Measurements from ENCODE around the gene UPK3BL1.
"Not testable (repeated sequence)": the region's sequence is repeated elsewhere in the genome, so short reads cannot be mapped to it uniquely, and the experiment has no call there.

Gene UPK3BL1, protein sequence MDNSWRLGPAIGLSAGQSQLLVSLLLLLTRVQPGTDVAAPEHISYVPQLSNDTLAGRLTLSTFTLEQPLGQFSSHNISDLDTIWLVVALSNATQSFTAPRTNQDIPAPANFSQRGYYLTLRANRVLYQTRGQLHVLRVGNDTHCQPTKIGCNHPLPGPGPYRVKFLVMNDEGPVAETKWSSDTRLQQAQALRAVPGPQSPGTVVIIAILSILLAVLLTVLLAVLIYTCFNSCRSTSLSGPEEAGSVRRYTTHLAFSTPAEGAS

DNA sequence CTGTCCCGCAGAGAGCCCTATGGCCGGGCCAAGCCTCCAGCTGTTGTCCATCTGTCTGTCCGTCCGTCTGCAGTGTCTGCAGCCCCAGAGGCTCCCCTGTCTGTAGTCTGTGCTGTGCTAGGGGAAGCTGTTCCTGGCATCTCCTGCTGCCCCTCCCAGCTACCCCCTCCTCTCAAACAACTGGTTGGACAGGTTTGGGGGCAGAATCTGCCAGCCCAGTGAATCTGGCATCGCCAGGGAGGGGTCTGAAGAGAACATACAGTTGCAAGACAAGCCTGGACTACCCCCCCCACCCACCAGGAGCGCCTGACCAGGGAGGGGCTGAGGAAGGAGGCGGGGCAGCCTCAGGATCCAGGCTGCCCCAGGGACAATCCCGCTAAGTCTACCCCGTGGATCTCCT lies at the start of gene UPK3BL1:
Gene UPK3BL1 (minus strand): TSS at position 101 of the 400 bp plus-strand sequence. CDS start 50 bp downstream, at position 51.
- not testable (repeated sequence) for DNase-seq

DNA sequence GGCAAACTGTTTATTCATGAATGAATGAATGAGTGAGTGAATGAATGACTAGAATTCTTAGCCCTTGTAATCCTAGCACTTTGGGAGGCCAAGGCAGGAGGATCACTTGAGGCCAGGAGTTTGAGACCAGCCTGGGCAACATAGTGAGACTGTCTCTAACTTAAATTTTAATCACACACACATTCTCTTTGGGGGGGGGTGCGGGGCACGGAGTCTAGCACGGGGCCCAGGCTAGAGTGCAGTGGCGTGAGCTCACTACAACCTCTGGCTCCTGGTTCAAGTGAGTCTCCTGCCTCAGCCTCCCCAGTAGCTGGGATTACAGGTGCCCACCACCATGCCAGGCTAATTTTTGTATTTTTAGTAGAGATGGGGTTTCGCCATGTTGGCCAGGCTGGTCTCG lies 48.0 kb upstream of the UPK3BL1 start:
- DNase-seq = not testable (repeated sequence)

DNA sequence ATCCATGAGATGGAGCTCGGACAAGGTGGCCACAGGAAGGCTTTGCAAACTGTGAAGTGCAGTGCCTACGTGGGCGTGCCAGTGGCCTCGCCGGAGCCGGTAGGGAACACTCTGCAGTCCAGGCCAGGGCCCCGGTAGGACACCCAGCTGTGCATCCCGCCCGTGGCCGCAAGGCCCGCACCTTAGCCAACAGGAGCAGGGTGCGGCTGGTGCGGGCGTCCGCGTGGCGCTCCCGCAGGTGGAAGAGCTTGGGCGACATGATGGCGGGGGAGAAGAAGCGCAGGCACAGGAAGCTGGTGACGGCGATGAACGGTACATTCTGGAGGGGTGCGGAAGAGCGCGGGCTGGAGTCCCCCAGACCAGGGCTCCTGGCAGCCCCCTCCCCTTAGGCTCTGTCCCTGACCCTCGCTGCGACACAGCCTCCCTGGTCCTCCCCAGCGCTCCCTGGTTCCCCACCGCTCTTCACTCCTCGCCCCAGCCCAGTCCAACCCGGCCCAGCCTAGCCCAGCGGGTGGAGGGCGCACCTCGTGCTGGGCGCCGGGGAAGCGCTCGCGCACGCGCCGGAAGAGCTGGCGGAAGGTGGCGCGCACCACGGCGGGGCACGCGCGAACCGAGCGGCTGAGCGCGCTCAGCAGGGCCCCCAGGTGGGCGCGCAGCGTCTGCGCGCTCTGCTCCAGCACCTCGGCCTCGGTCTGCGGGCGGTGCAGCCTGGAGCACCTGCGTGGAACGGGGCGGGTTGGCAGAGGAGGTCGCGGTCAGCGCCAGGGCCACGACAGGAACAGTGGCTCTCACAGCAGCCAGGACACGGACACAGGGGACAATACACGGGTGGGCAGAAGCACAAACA lies 47.1 kb upstream of the UPK3BL1 start:
- not testable (repeated sequence) for DNase-seq

DNA sequence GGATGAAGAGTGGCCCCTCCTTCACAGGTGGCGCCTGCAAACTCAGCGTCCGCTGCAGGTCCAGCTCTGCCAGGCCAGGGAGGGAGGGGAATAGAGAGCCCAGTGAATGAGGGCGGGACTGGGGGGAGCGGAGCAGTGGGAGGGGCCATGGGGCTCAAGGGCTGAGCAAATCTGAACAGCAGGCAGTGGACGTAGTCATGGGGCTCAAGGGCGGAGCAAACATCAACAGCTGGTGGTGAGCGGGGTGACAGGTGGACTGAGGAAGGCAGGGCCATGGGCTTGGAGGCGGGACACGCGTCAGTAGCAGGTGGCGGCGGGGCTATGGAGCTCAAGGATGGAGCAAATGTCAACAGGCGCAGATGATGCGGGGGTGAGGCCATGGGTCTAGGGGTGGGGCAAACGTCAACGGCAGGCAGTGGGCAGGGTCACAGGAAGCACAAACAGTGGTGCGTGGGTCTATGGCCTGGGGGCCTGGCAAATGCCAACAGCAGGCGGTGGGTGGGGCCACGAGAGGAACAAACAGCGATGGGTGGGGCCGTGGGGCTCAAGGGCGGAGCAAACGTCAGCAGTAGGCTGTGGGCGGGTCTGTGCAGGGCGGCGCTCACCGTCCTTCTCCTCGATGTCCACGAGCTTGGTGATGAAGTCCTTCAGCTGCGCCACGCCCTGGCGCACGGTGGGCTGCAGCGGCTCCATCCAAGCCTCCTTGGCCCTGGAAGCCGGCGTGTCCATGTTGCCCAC lies 45.9 kb upstream of the UPK3BL1 start:
- not testable (repeated sequence) for DNase-seq

DNA sequence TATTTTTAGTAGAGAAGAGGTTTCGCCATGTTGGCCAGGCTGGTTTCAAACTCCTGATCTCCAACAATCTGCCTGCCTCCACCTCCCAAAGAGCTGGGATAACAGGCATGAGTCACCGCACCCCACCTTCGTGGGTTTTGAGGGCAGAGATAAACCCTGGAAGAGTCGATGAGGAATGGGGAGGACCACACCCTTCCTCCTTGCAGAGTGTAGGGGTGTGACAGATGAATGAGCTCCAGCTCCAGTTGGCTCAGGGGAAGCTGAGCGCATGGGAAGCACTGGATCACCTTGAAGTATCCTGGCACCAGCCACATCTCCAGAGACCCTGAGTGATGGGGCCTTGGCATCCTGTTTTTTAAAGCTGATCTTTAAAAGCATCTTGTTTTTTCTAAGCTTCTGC lies 40.0 kb upstream of the UPK3BL1 start:
- not testable (repeated sequence) for DNase-seq

DNA sequence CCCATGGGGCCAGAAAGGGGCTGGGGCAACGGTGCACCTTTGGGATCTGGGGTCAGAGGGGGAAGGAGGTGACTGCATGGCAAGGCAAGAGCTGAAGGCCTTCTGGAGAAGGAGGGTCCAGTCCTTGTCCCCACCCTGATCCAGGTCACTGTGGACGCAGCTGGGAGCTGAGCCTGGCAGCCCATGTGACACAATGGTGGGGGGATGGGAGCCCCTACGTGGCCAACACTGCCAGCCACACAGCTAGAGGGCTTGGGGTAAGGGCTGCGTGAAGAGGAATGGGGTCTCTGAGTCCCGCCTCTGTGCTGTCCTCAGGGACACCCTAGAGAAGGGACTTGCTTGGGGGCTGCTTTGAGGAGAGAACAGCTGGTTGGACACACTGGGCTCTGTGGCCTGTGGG lies 38.2 kb upstream of the UPK3BL1 start:
- DNase-seq = not testable (repeated sequence)

DNA sequence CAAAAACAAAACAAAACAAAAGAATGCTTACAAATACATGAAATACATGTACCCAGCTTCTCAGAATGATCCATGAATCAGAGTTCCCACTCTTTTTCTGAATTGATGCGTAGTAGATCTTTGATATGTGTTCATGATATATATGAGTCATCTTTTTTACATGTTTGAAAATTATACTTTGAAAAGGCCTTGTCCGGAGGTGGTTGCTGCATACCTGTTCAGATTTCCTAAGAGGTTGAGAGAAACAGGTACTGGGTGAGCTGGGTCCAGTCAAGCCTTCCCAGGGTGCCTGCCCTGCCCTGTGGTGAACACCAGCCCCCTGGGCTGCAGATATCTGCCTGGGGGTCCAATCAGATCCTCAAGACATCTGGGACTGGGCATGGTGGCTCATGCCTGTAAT lies 33.0 kb upstream of the UPK3BL1 start:
- not testable (repeated sequence) for DNase-seq

DNA sequence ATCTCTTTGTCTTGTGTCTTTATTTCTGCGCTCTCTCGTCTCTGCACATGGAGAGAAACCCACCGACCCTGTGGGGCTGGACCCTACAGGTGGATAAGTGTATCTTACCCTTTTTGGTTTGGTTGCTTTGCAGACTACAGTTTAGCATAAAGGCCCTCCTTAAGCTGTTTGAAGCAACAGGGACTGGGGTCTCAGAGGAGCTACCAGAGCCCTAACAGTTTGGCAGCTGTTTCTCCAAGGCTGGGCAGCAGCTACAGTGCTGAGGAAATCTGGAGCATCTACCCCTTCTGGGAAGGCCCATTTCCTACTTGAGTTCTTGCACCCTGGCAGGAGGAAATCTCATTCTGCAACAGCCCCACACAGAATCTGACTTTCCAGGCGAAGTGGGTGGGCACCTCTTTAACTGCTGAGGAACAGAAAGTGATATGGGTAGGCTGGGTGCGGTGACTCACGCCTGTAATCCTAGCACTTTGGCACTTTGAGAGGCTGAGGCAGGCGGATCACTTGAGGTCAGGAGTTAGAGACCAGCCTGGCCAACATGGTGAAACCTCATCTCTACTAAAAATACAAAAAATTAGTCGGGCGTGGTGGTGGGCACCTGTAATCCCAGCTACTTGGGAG lies 31.0 kb upstream of the UPK3BL1 start:
- DNase-seq = not testable (repeated sequence)

DNA sequence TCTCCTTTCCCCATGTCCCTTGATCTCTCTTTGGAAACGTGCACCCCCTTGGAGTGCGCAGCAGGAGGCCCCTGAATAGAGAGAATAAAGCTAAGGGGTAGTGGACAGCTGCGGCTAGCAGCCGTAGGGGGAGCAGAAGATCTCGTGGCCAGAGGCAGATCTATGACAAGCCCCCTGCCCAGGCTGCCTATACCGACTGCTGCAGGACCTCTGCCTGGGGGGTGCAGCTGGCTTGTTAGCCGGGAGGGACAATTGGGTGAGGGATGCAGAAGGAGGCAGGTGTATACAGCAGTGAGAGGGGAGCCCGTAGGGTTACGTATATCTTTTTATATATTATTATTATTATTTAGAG lies 29.3 kb upstream of the UPK3BL1 start:
- DNase-seq = not testable (repeated sequence)

DNA sequence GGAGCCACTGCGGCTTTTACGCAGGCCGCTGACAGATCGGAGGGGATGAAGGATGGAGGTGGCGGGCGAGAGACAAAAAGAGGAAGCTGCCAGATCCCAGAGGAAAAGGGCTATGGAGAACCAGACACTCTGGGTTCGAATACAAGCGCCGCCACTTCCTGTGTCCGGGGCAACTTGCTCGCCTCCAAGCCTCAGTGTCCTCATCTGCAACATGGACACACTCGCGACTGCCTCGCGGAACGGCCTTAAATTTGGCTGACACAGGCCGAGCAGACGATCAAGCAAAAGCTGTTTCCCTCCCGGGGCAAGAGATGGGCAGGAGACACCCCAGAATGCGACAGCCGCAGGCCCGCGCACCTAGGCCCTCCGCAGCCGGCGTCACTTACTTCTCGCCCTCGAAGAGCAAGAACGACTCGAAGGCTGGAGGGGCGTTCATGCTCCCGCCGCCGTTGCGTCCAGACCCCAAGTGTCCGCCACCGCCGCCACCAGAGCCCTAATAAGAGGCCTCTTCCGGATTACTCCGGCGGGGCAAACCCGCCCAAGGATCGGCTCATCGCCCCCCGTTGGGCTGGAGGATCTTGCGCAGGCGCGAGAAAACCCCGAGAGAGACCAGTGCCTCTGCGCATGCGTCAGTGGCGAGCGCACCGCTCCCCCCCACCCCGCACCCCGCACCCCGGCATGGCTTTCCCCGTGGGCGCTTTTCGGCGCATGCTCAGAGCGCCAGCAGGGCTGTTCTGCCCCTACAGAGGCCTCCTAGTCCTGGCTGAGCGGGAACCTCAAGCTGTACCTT lies 28.8 kb upstream of the UPK3BL1 start, which contains the start of gene POLR2J2:
Gene POLR2J2 (minus strand): TSS at position 498 of the 790 bp plus-strand sequence. CDS start 62 bp downstream, at position 436.
- DNase-seq = not testable (repeated sequence)

DNA sequence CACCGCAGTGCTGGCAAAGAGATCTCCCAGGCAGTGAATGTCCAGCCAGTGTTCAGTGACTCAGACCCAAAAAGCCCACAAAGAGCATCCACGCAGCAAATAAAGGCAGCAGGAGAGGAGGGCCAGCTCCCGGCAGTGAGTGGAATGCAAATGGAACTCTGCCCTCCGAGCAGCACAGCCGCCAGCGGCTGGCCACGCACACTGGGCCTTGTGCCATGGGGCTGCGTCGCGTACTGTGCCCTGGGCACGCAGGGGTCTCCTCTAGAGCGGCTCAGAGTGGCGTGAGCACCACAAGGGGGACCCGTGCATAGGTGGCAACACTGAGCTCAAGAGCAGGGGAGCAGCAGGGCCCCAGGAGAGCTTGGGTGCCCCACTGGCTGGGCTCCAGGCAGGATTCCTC lies 24.9 kb upstream of the UPK3BL1 start:
- not testable (repeated sequence) for DNase-seq

DNA sequence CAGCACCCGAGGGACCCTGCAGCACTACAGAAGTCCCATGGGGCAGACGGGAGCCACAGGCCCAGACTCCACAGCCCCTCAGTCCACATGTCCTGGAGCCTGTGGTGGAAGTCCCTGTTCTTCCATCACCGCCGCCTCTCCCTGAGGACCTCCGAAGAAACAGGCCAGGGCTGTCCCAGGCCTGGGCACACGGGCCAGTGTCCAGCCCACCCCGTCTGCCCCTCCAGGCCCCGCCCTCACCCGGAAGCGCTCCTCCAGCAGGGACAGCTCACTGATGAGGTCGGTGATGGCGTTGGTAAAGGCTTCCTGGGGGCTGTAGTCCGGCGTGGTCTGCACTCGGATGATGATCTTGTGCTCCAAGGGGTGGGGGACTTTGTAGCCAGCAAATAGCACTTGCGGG lies 24.3 kb upstream of the UPK3BL1 start:
- DNase-seq = not testable (repeated sequence)

DNA sequence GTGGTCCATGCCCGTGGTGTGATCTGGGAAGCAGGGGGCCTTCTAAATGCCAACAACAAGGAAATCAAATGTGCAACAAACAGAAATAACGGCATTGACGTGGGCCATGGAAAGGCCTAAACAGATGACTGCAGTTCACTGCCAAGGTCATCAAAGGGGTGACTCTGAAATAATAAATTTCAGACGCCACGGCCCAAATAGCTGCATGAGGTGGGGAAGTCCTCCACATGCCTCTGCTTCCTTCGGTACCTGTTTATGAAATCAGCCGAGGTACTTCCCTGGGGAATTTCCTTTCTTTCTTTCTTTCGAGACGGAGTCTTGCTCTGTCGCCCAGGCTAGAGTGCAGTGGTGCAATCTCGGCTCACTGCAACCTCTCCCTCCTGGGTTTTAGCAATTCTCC lies 22.2 kb upstream of the UPK3BL1 start:
- not testable (repeated sequence) for DNase-seq

DNA sequence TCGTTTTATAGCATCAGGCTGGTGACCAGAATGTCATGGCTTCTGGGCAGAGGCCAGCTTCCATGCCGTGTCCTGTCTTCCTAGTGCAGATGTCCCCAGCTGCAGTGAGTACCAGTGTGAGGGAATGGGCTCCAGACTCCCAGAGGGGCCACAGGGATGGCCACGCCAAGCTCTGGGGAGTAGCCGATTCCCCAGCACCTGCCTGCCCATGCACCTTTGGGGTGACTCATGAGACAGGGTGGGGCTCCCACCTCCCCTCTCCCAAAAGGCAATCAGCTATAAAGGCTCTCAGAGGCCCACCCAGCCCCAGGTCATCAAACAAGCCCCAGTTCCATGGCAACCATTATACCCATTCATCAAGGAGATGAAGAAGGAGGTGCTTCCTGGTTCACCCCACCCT lies 7.3 kb upstream of the UPK3BL1 start, which contains the start of gene SPDYE2B:
Gene SPDYE2B (plus strand): TSS at position 396 of the 400 bp plus-strand sequence. CDS start 2,030 bp downstream, outside the sequence.
- DNase-seq = not testable (repeated sequence)

DNA sequence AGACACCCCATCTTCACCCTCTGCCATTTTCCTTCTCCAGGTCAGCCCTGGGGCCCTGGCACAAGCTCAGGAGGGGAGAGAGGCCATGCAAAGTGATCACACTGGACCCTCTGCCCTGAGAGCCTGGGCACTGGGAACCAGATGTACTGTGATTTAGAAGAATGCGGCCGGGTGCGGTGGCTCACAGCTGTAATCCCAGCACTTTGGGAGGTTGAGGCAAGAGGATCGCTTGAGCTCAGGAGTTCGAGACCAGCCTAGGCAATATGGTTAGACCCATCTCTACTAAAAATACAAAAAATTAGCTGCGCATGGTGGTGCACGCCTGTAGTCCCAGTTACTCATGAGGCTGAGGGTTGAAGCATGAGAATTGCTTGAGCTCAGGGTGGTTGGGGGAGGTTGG lies 5.2 kb upstream of the UPK3BL1 start:
- not testable (repeated sequence) for DNase-seq

DNA sequence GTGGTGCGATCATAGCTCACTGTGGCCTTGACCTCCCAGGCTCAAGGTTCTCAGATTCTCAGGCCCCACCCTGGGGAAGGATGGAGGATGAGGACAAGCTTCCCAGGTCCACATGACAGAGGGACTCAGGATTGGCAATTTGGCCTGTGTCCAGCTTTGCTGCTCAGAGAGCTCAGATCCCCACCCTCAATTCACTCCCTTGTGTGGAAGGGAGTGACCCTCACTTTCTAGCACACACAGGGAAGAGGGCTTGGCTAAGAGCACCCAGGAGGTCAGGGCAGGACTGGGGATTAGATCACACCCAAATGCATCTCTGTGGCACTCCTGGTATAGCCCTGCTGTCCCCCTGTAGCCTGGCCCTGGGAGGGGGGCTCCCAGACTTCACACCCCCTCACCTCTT lies 813 bp upstream of the UPK3BL1 start:
- DNase-seq = not testable (repeated sequence)

DNA sequence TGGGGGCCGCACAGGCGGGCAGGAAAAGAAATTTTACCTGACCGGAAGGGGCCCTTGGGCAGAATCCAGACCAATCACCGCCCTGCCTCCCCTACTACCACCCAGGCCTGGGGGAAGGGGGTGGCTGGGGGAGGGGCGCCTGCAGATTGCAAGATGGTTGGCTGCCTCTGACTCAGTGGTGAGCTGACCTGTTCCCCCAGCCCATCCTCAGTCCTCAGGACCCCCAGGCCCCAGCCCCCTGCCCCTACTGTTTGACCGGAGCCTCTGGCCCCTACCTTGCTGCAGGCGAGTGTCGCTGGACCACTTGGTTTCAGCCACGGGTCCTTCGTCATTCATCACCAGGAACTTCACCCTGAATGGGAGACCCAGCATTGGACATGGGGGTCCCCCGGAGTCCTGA lies 3.7 kb downstream of the UPK3BL1 start:
- not testable (repeated sequence) for DNase-seq

DNA sequence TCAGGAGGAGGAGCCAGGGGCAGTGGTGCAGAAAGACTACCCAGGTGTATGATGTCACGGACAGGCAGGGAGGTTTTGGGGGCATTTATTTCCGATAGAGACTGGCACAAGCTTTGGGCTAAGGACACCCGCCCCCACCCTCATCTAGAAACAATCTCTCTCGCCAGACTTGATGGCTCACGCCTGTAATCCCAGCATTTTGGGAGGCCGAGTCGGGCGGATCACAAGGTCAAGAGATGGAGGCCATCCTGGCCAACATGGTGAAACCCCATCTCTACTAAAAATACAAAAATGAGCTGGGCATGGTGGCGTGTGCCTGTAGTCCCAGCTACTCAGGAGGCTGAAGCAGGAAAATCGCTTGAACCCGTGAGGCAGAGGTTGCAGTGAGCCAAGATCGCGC lies 5.6 kb downstream of the UPK3BL1 start:
- not testable (repeated sequence) for DNase-seq

DNA sequence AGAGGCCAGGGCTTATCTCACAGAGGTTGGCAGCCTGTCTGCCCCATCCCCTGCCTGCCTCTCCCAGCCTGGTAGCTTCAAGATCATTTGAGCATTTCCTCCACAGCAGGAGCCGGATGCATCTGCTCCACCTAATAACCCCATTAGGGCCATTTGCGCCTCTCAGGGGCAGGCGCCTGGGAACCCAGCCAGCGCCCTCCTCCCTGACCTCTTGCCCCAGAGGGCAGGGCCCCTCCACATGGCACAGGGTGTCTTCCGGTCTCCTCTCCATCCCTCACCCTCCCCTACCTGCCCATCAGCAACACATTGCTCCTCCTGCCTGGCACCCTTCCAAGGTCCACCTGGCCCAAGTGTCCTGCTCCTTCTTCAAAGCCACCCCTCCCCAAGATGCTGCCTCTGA lies 7.2 kb downstream of the UPK3BL1 start:
- DNase-seq = not testable (repeated sequence)

DNA sequence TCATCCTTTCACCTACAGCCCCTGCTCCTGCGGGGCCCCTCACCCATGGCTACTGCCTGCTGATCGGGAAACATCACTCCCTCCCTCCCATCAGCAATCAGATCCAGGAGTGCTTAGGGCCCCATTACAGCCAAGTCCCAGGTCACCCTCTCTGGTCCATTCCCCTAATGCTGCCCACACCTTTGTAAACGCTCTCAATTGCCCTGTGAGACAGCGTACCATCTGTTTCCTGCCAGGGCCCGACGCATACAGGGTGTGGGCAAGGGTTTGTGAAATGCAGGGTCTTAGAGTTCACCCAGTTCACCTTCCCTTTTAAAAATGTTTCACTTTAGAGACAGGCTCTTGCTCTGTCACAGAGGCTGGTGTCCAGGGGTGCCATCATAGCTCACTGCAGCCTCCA lies 8.3 kb downstream of the UPK3BL1 start:
- not testable (repeated sequence) for DNase-seq

DNA sequence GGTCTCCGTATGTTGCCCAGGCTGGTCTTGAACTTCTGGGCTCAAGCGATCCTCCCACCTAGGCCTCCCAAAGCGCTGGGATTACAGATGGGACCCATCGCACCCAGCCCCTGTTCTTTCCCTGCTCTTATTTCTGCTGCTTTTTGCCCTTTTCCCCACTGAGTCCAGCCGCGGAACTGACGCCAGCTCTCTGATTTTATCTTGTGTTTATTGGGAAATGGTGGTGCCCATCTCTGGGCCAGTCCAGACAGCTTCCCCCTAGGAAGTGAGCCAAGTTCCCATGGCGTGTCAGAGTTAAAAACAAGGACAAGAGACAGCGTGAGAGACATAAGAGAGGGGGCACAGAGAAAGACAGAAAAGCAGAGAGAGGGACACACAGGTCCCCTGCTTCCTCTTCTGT lies 12.0 kb downstream of the UPK3BL1 start:
- DNase-seq = not testable (repeated sequence)

All from NCI-H1092 (cell line).